Activated T-cell treated with anti-CD3 and anti-CD28 coated beads, Interleukin-2, amount 50 U/mL, for 72 hours (primary cell): ENCODE data around the gene DPP9. TPM values are rescaled to one million over a fixed set of nuclear protein-coding genes. Genes with fewer than 3 reads are reported as not detected.
A peak's percentile ranks its signal among the peaks of the same experiment; 100 is the strongest.

Experiments used
- ATAC-seq, 2 donors: fragments of 150-1000 bp; cut with Tn5 transposase; replicated peaks in 1 of 2; 2 replicates each; pipeline ENCODE4 v1.10.0; 2021; ENCODE audit warnings: moderate library complexity in 2 of 2, mild to moderate bottlenecking in 1 of 2
- DNase-seq, 2 donors: peaks; one replicate each; pipeline ENCODE4 v3.0.0; 2021 to 2022; ENCODE audit warnings: mixed read lengths in 1 of 2
- H3K27ac Mint-ChIP-seq: one replicate; pipeline ENCODE4 v1.8.0; 2022; ENCODE audit warnings: mild to moderate bottlenecking, moderate library complexity, mixed read lengths
- H3K27me3 Mint-ChIP-seq: one replicate; pipeline ENCODE4 v1.8.0; 2022; ENCODE audit warnings: low read depth, mixed read lengths
- H3K36me3 Mint-ChIP-seq, 2 donors: one replicate each; pipeline ENCODE4 v1.8.0; 2022; ENCODE audit warnings: mixed read lengths in 2 of 2, mild to moderate bottlenecking in 1 of 2; ENCODE audit not compliant: insufficient read depth in 2 of 2
- H3K4me1 Mint-ChIP-seq: one replicate; pipeline ENCODE4 v1.8.0; 2022; ENCODE audit warnings: low read depth, mixed read lengths
- H3K4me3 Mint-ChIP-seq, 2 donors: one replicate each; pipeline ENCODE4 v1.8.0; 2022; ENCODE audit warnings: mild to moderate bottlenecking in 2 of 2, mixed read lengths in 2 of 2, moderate library complexity in 2 of 2
- H3K9me3 Mint-ChIP-seq, 2 donors: one replicate each; pipeline ENCODE4 v1.8.0; 2022; ENCODE audit warnings: mixed read lengths in 2 of 2
- total RNA-seq, 2 donors: library from RNA; stranded (reverse); gene quantifications; one replicate each; pipeline ENCODE4 v1.2.3, GENCODE V29; 2022

The DPP9 gene
- total RNA-seq, 2 donors from 2014 or later, result 58.8 to 61.0 TPM

GRCh38 chr19:4664642-4665041, 59.0 kb downstream of the DPP9 start:
- ATAC-seq (no peak), DNase-seq (no peak)
- Mint-ChIP-seq H3K36me3 (peaks cover 2 to 12% of the 10 kb centered on the region in 2 donors), H3K27ac (no peak overlapping the region), H3K4me3 (no peak overlapping the region), H3K4me1 (peaks cover 29% of the 10 kb centered on the region), H3K9me3 (no peaks in the 10 kb centered on the region), H3K27me3 (no peaks in the 10 kb centered on the region)

GRCh38 chr19:4662812-4663211, 60.8 kb downstream of the DPP9 start:
- ATAC-seq (no peak), DNase-seq (no peak)
- Mint-ChIP-seq H3K4me1 (peaks cover 11% of the 10 kb centered on the region), H3K36me3 (peaks cover 2 to 11% of the 10 kb centered on the region in 2 donors), H3K27me3 (no peaks in the 10 kb centered on the region), H3K9me3 (no peaks in the 10 kb centered on the region), H3K4me3 (no peak overlapping the region), H3K27ac (no peak overlapping the region)

- Mint-ChIP-seq H3K27me3 (no peaks in the 10 kb centered on the region), H3K4me1 (peaks cover 10% of the 10 kb centered on the region), H3K36me3 (peaks cover 2 to 11% of the 10 kb centered on the region in 2 donors), H3K9me3 (no peaks in the 10 kb centered on the region), H3K27ac (no peak overlapping the region), H3K4me3 (no peak overlapping the region)
- DNase-seq (no peak), ATAC-seq (no peak)
These were observed 61.5 kb downstream of the DPP9 start for GRCh38 chr19:4662020-4662695.

- ATAC-seq (no peak), DNase-seq (no peak)
- no peak overlapping the region for H3K4me3 Mint-ChIP-seq
- peaks cover 10% of the 10 kb centered on the region for H3K4me1 Mint-ChIP-seq
- no peaks in the 10 kb centered on the region for H3K27me3 Mint-ChIP-seq
- no peaks in the 10 kb centered on the region for H3K9me3 Mint-ChIP-seq
- H3K27ac Mint-ChIP-seq, result no peak overlapping the region
- H3K36me3 Mint-ChIP-seq, result peaks cover 2 to 11% of the 10 kb centered on the region in 2 donors
These were observed 62.6 kb downstream of the DPP9 start for GRCh38 chr19:4660993-4661392.

- H3K27me3 Mint-ChIP-seq, result no peaks in the 10 kb centered on the region
- DNase-seq (peak in 1 of 2 donors; percentile 36), ATAC-seq (peak; percentile 31 to 37)
- no peak overlapping the region for H3K27ac Mint-ChIP-seq
- H3K4me1 Mint-ChIP-seq, result peaks cover 10% of the 10 kb centered on the region
- no peak overlapping the region for H3K4me3 Mint-ChIP-seq
- H3K9me3 Mint-ChIP-seq, result no peaks in the 10 kb centered on the region
- H3K36me3 Mint-ChIP-seq, result peaks cover 2 to 11% of the 10 kb centered on the region in 2 donors
These were observed 63.4 kb downstream of the DPP9 start for GRCh38 chr19:4660181-4660791.

- no peak overlapping the region for H3K4me3 Mint-ChIP-seq
- H3K36me3 Mint-ChIP-seq, result peaks cover 2 to 5% of the 10 kb centered on the region in 2 donors
- no peak overlapping the region for H3K27ac Mint-ChIP-seq
- peaks cover 10% of the 10 kb centered on the region for H3K4me1 Mint-ChIP-seq
- no peaks in the 10 kb centered on the region for H3K27me3 Mint-ChIP-seq
- no peaks in the 10 kb centered on the region for H3K9me3 Mint-ChIP-seq
- no peak for DNase-seq
- ATAC-seq, result no peak
These were observed 65.8 kb downstream of the DPP9 start for GRCh38 chr19:4657835-4658234.

GRCh38 chr19:4657262-4657661, 66.4 kb downstream of the DPP9 start:
- H3K27ac Mint-ChIP-seq, result no peak overlapping the region
- no peaks in the 10 kb centered on the region for H3K27me3 Mint-ChIP-seq
- no peaks in the 10 kb centered on the region for H3K9me3 Mint-ChIP-seq
- H3K4me1 Mint-ChIP-seq, result peaks cover 10% of the 10 kb centered on the region
- H3K4me3 Mint-ChIP-seq, result no peak overlapping the region
- no peak for DNase-seq
- ATAC-seq, result no peak
- H3K36me3 Mint-ChIP-seq, result peaks cover 2 to 5% of the 10 kb centered on the region in 2 donors

- H3K4me1 Mint-ChIP-seq, result peaks cover 4% of the 10 kb centered on the region
These were observed 67.5 kb downstream of the DPP9 start for GRCh38 chr19:4656102-4656501.

GRCh38 chr19:4654437-4655361, 68.9 kb downstream of the DPP9 start:
- H3K4me3 Mint-ChIP-seq, result no peak overlapping the region
- H3K27me3 Mint-ChIP-seq, result no peaks in the 10 kb centered on the region
- no peak overlapping the region for H3K27ac Mint-ChIP-seq
- ATAC-seq (no peak), DNase-seq (no peak)
- H3K36me3 Mint-ChIP-seq, result peaks cover under 1 to 2% of the 10 kb centered on the region in 2 donors
- H3K9me3 Mint-ChIP-seq, result no peaks in the 10 kb centered on the region
- H3K4me1 Mint-ChIP-seq, result no peaks in the 10 kb centered on the region

More at GRCh38 chr19:4656102-4656501, 67.5 kb downstream of the DPP9 start:
- no peak for DNase-seq
- peaks cover 2 to 5% of the 10 kb centered on the region in 2 donors for H3K36me3 Mint-ChIP-seq
- no peak for ATAC-seq
- H3K9me3 Mint-ChIP-seq, result no peaks in the 10 kb centered on the region
- no peaks in the 10 kb centered on the region for H3K27me3 Mint-ChIP-seq
- H3K27ac Mint-ChIP-seq, result no peak overlapping the region
- H3K4me3 Mint-ChIP-seq, result no peak overlapping the region

GRCh38 chr19:4653793-4654436, 69.7 kb downstream of the DPP9 start:
- no peak overlapping the region for H3K27ac Mint-ChIP-seq
- peaks cover 0 to 2% of the 10 kb centered on the region in 2 donors for H3K36me3 Mint-ChIP-seq
- no peaks in the 10 kb centered on the region for H3K4me1 Mint-ChIP-seq
- ATAC-seq (no peak), DNase-seq (no peak)
- no peak overlapping the region for H3K4me3 Mint-ChIP-seq
- H3K27me3 Mint-ChIP-seq, result no peaks in the 10 kb centered on the region
- no peaks in the 10 kb centered on the region for H3K9me3 Mint-ChIP-seq

GRCh38 chr19:4652075-4652474, 71.6 kb downstream of the DPP9 start:
- Mint-ChIP-seq H3K4me3 (no peak overlapping the region), H3K9me3 (no peaks in the 10 kb centered on the region), H3K27me3 (no peaks in the 10 kb centered on the region), H3K36me3 (no peaks in the 10 kb centered on the region), H3K4me1 (no peaks in the 10 kb centered on the region), H3K27ac (no peak overlapping the region)
- DNase-seq (no peak), ATAC-seq (no peak)

- H3K9me3 Mint-ChIP-seq, result no peaks in the 10 kb centered on the region
- H3K27ac Mint-ChIP-seq, result no peak overlapping the region
- ATAC-seq (no peak), DNase-seq (no peak)
- no peak overlapping the region for H3K4me3 Mint-ChIP-seq
- H3K4me1 Mint-ChIP-seq, result no peaks in the 10 kb centered on the region
- peaks cover 0 to 3% of the 10 kb centered on the region in 2 donors for H3K36me3 Mint-ChIP-seq
- H3K27me3 Mint-ChIP-seq, result no peaks in the 10 kb centered on the region
These were observed 73.5 kb downstream of the DPP9 start for GRCh38 chr19:4650159-4650558.
